ENCODE results near the gene ZSCAN5A.
"Not testable (repeated sequence)": the region's sequence is repeated elsewhere in the genome, so short reads cannot be mapped to it uniquely, and the experiment has no call there.

Gene ZSCAN5A

GRCh38 chr19:56270676-56271075 lies 44.0 kb downstream of the ZSCAN5A start:
- no peak for DNase-seq

- no peak for DNase-seq
Observed at GRCh38 chr19:56269348-56269747, 45.3 kb downstream of the ZSCAN5A start.

GRCh38 chr19:56266051-56266450 lies 48.6 kb downstream of the ZSCAN5A start:
- no peak for DNase-seq

GRCh38 chr19:56263319-56263718 lies 51.3 kb downstream of the ZSCAN5A start:
- DNase-seq: no peak

GRCh38 chr19:56261932-56262331 lies 52.7 kb downstream of the ZSCAN5A start:
- DNase-seq: not testable (repeated sequence)

- no peak for DNase-seq
Observed at GRCh38 chr19:56261145-56261544, 53.5 kb downstream of the ZSCAN5A start.

- DNase-seq: no peak
Observed at GRCh38 chr19:56258272-56258671, 56.4 kb downstream of the ZSCAN5A start.

- DNase-seq: peak; percentile 60
Observed at GRCh38 chr19:56253737-56254136, 60.9 kb downstream of the ZSCAN5A start.

GRCh38 chr19:56252699-56253422 lies 61.8 kb downstream of the ZSCAN5A start:
- DNase-seq: peak; percentile 70

- DNase-seq: not testable (repeated sequence)
Observed at GRCh38 chr19:56248736-56249338, 65.8 kb downstream of the ZSCAN5A start.

- DNase-seq: not testable (repeated sequence)
Observed at GRCh38 chr19:56245764-56246163, 68.9 kb downstream of the ZSCAN5A start.

- no peak for DNase-seq
Observed at GRCh38 chr19:56245121-56245740, 69.4 kb downstream of the ZSCAN5A start.

GRCh38 chr19:56223481-56223880 lies 91.2 kb downstream of the ZSCAN5A start:
- DNase-seq: no peak

GRCh38 chr19:56222901-56223300 lies 91.7 kb downstream of the ZSCAN5A start:
- DNase-seq: no peak

- no peak for DNase-seq
Observed at GRCh38 chr19:56221851-56222250, 92.8 kb downstream of the ZSCAN5A start.

GRCh38 chr19:56221442-56221841 lies 93.2 kb downstream of the ZSCAN5A start:
- DNase-seq: not testable (repeated sequence)

- no peak for DNase-seq
Observed at GRCh38 chr19:56218961-56219360, 95.7 kb downstream of the ZSCAN5A start.

- no peak for DNase-seq
Observed at GRCh38 chr19:56217039-56217949, 97.3 kb downstream of the ZSCAN5A start.

- DNase-seq: no peak
Observed at GRCh38 chr19:56211718-56212117, 102.9 kb downstream of the ZSCAN5A start.

GRCh38 chr19:56210036-56210435 lies 104.6 kb downstream of the ZSCAN5A start:
- DNase-seq: not testable (repeated sequence)

GRCh38 chr19:56209091-56209490 lies 105.5 kb downstream of the ZSCAN5A start:
- DNase-seq: no peak

GRCh38 chr19:56207581-56207980 lies 107.1 kb downstream of the ZSCAN5A start:
- DNase-seq: not testable (repeated sequence)

GRCh38 chr19:56201973-56202372 lies 112.7 kb downstream of the ZSCAN5A start, which contains the start of gene ZSCAN5C:
Gene ZSCAN5C (plus strand): TSS chr19:56202273. CDS start chr19:56205914, 3,641 bp downstream.
- no peak for DNase-seq
